ENCODE results near the gene CACNG4. TPM values are rescaled to one million over a fixed set of nuclear protein-coding genes. Genes with fewer than 3 reads are reported as not detected.

The CACNG4 gene
- polyA plus RNA-seq, 2 of the 4 experiments (the other 2 are of a cell fraction) = 6.2 to 10.2 TPM

GRCh38 chr17:67082107-67082506 is 117.6 kb downstream of the CACNG4 start:
- FAIRE-seq (no peak), ATAC-seq (no peak), DNase-seq (ENCODE audit: low read depth in 1 of 2, low spot score in 1 of 2) (no peak)
- H3K9me3 ChIP-seq = no peaks in the 10 kb centered on the region
- ChIA-PET POLR2A (no interaction called here), CTCF (interaction anchor here (0.6 to 2.1 kb wide), 3 partner anchors 9 to 596 kb away, joined by 3 to 6 read pairs (median 3); no protein-coding TSS in a partner anchor)
- TF ChIP-seq, protein P1, sequence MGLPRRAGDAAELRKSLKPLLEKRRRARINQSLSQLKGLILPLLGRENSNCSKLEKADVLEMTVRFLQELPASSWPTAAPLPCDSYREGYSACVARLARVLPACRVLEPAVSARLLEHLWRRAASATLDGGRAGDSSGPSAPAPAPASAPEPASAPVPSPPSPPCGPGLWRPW (IDR thresholded peaks at IDR 0.05) = no peak
- peak in 1 of 2 experiments; percentile 9; a peak in 1 of 5 replicates for TF ChIP-seq RAD21 (conservative IDR thresholded peaks at IDR 0.05 in 1 of 2, IDR thresholded peaks at IDR 0.05 in 1 of 2)
- no peaks in the 10 kb centered on the region for H3K4me1 ChIP-seq
- H3K4me3 ChIP-seq = no peak overlapping the region
- H3K27ac ChIP-seq = no peak overlapping the region
- H3K4me2 ChIP-seq = no peak overlapping the region
- 56% methylated on average over 1 of the region's 1 CpG for WGBS (ENCODE audit: missing lambda C conversion rate)

Other genes starting within 250 kb of the CACNG4 start
- gene CACNG5, start 129.6 kb upstream of the CACNG4 start, polyA plus RNA-seq (2011; rRNA removed) = not detected in 2 replicates
- gene CACNG5, start 129.6 kb upstream of the CACNG4 start, polyA plus RNA-seq (2017; fragmentation: RNase III; extraction: RNeasy Plus Mini Kit Qiagen cat#74134 plus additional on column Dnase treatment) = 0.07 to 0.09 TPM in 2 of 3 replicates, not detected in the other
- not detected in 2 replicates for gene CACNG1, start 79.8 kb downstream of the CACNG4 start, polyA plus RNA-seq (2011; rRNA removed)
- gene CACNG1, start 79.8 kb downstream of the CACNG4 start, polyA plus RNA-seq (2017; fragmentation: RNase III; extraction: RNeasy Plus Mini Kit Qiagen cat#74134 plus additional on column Dnase treatment) = 0.09 to 0.17 TPM (median 0.15 TPM) in 3 replicates

Data from A549 (cell line).